ENCODE data around the gene TXNRD1.

DNA sequence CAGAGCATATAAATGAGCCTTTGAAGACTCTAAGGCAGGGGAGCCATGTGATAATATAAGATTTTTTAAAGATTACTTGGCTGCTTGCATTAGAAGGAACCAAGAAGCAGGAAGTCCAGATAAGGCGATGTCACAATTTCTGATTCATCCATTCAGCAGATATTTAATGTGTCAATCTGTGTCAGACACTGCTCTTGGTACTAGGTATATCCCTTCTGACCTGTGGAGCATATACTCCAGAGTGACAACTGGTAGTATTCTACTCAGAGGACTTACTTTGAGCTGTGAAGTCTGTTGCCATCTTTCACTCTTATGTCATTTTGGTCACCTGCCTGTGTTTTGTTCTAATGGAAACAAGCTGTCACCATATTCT is 98.6 kb downstream of the TXNRD1 start:
- TF ChIP-seq POLR2A (IDR thresholded peaks at IDR 0.05; ENCODE audit: control extremely low read depth in 1 of 2, low read depth in 2 of 2, low read length in 2 of 2) (no peak), JUND (IDR thresholded peaks at IDR 0.05; ENCODE audit: low read length) (no peak)
- TF ChIP-seq, protein P1, sequence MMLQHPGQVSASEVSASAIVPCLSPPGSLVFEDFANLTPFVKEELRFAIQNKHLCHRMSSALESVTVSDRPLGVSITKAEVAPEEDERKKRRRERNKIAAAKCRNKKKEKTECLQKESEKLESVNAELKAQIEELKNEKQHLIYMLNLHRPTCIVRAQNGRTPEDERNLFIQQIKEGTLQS (IDR thresholded peaks at IDR 0.05; ENCODE audit: insufficient read depth, low read depth, low read length), result no peak

Measured in H1 (cell line).